ENCODE results near the gene SNAP23.

Gene SNAP23

DNA sequence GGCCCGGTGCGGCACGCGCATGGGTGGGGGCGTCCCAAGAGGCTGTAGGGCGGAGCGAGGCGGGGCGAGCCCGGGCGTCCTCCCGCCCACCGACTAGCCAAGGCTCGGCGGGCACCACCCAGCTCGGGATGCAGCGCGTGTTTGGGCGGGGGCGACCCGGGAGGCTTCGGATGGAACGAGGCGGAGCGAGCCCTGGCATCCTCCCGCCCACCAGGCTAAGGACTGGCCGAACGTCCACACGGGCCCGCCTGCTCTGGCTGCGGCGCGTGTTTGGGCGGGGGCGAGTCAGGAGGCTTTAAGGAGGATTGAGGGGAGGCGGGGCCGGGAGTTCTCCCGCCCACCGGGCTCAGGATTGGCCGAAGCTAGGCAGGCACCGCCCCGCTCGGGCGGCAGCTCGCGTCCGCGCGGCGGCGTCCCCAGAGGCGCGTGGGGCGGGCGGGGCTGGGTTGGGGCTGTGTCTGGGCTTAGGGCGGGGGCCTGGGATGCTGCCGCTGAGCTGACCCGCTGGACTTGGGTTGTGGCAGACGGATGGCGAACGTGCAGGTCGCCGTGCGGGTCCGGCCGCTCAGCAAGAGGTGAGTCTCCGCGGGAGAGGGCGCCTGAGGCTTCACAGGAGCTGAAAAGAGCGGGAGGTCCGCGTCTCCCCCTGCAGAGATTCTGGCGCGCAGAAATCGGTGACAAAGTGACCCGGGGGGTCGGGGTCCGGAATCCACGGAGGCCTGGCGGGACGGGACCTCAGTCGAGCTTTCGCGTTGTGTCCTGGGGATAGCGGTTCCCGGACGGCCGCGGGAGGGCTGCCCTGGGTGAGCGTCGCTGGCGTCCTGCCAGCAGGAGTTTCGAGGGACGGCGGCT, 80.0 kb downstream of the SNAP23 start, which contains the start of gene STARD9:
STARD9 (plus strand) TSS at position 419 of the 852 bp plus-strand sequence; CDS start at position 529, 110 bp downstream.
- peak; percentile 98 for DNase-seq

DNA sequence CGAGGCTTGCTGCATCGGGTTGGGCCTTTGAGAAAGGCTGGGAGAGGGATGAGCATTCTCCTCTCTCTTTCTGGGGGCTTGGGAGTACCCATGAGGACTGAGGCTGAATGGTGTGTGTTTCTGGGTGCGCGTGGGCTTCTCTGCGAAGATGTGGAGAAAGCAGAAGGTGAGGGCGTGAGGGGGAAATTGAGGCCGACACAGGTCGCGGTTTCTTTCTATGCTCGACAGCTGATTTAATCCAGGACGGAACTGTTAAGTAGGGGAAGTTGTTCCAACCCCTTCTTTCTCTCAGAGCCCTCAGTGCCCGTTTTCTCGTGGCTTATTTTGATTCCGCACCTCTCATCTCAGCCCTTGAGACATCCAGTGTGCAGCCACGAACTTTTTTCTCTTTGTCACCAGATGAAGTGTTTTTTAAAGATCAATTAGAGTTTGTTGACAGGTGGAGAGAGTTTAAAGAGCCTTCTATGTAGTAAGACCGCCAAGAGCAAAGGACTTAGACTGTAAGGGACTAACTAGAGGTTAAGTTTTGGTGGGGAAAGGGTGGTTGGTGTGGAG, 80.7 kb downstream of the SNAP23 start:
- no peak for DNase-seq

DNA sequence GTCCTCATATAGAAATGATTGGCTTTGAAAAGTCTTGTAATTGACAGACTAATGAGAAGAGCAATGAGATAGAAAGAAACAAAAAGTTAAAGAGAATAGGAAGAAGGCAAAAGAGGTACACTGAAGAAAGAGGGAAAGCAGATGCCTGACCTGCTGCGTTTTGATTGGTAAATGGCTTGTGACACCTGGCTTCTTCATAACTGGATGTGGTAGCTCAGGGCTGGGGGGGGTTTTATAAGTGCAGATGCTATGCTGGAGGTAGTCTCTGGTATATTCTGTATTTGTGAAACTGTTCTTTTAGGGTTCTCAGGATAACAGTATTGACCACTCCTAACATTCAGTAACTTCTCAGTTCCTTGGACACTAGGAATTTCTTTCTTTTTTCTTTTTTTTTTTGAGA, 81.3 kb downstream of the SNAP23 start:
- no peak for DNase-seq

DNA sequence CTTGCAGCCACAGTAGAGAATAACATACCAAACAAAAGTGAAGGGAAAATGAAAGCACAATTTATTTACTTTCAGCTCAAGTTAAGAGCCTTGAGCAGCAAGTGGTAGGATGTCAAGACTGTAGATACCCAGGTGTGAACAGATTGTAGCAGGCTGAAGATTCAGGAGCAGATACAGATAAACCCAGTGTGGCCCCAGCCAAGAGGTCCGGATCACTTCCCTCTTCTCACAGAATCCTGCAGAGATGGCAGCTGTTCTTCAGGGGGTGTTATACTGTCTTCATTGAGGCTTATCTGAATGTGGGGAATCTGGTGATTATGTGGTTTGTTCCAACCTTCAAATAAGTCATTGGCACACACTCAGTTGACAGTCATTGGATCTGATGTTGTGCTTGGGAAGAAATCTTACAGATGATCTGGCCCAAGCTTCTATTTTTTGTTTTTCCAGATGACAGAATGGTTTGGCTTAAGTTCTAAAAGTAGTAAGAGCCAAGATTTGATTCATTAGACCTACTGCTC, 82.1 kb downstream of the SNAP23 start:
- DNase-seq = peak; percentile 27

DNA sequence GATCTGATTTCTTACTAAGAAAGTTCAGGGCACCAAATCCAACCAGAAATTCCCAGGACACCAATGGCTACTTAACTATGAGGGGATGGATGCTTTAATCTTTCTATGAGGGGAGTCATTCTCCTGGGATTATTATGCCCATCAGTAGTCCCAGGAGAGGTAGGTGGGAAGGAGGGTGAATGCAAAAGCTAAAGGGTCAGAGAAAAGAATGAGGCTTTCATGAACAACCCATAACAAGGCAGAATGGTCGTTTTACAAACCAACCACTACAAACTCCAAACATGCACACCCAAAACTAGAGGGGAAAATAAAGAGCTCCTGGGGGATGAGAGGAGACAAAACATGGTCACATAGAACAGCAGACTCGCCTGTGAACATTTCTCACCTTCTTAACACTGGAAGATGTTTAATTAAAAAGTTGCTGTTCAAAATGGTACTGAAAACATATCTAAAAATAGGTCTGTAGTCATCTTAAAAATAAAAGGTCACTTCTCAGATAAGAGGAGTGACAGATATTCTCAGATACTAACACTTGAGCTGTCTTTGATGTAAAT, 83.6 kb downstream of the SNAP23 start:
- DNase-seq = no peak

DNA sequence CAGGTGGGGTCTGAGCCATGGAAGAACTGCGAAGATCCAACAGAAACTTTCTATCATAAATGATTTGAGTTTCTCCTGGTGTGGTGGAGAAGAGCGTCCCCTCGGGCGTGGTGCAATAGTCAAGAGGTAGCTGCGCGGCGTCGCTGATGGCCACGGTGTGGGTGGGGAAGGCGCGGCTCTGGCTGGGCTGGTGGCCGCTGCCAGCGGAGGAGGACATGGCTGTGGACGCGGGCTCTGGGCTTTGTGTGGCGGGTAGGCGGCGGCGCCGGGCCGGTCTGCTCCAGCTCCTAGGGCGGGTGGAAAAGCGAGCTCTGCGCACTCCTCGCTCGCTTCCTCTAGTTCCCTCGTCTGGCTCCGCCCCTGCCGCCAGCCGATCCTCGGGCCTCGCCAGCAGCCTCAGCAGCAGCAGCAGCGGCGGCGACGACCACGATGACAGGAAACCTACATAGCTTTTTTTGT, 85.9 kb downstream of the SNAP23 start:
- DNase-seq = peak; percentile 89
